Prostate gland (tissue), 2 donors: ENCODE data around the gene PON1.

Experiments
- CTCF ChIP-seq, 4 experiments: fragments of 200-600 bp in 2 of 4; fragments of 450-650 bp in 2 of 4; sonication (generic) in 2 of 4; IDR thresholded peaks; 1 replicate in 3 of 4; 2 replicates in 1 of 4; pipeline ENCODE4 v1.5.1; 2016 to 2019; ENCODE audit warnings: antibody characterized with exemption in 4 of 4, mild to moderate bottlenecking in 2 of 4, moderate library complexity in 2 of 4
- POLR2AphosphoS5 ChIP-seq: sonication (generic); formaldehyde crosslinking; IDR thresholded peaks from one replicate; pipeline ENCODE4 v1.6.1; 2017; ENCODE audit warnings: antibody characterized with exemption

DNA sequence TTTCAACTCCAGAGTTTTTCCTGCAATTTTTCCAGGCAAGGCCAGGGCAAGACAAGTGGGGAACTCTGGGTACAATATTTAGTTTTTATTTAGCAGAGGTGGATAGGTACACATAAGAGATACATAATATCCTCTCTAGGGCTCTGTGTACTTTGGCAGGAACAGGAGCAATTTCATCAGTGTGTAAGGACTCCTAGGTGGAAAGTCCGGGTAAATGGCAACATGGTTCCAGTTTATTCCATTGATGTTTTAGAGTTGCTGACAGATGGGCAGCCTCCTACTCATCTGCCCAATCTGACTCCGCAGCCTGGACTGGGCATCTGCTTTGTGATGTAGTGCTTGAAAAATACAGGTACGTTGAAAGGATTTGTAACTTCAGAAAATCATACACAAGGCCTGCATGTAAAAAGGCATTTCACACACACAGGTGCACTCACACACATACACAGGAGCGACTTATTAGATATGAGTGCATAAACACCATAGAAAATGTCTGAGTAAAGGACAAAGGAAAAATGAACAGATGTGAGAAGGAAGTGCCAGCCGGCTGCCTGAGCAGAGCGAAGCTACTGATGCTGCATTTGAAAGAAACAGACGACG lies 5.7 kb downstream of the PON1 start:
- no peak for TF ChIP-seq CTCF (IDR thresholded peaks at IDR 0.05)
- no peak for TF ChIP-seq POLR2AphosphoS5
